Heart left ventricle (tissue), 16 donors: ENCODE results near the gene MARVELD2. TPM values are rescaled to one million over a fixed set of nuclear protein-coding genes. Genes with fewer than 3 reads are reported as not detected.
"Not testable (repeated sequence)": the region's sequence is repeated elsewhere in the genome, so short reads cannot be mapped to it uniquely, and the experiment has no call there.

Experiments
- ATAC-seq, 4 donors: fragments of 200-7000 bp; cut with Tn5 transposase; one replicate each; pipeline ENCODE4 v1.9.1; 2020 to 2022; ENCODE audit warnings: moderate library complexity in 4 of 4, mild to moderate bottlenecking in 3 of 4, moderate number of reproducible peaks in 1 of 4
- DNase-seq, 5 donors: peaks; one replicate each; pipeline ENCODE4 v3.0.0-alpha.2; 2020
- H3K27ac ChIP-seq, 12 donors: fragments of 200-600 bp; sonication (generic) in 4 of 12; one replicate each; pipeline versions ENCODE4 v1.5.0 to v1.8.0; 2016 to 2022; ENCODE audit warnings: mild to moderate bottlenecking in 2 of 12
- H3K27me3 ChIP-seq, 9 donors: fragments of 200-600 bp; sonication (generic) in 2 of 9; one replicate each; pipeline versions ENCODE4 v1.5.1 to v1.8.0; 2016 to 2022; ENCODE audit warnings: mild to moderate bottlenecking in 3 of 9
- H3K36me3 ChIP-seq, 9 donors: fragments of 200-600 bp; sonication (generic) in 2 of 9; one replicate each; pipeline versions ENCODE4 v1.5.0 to v1.8.0; 2018 to 2022; ENCODE audit warnings: mild to moderate bottlenecking in 2 of 9
- H3K4me1 ChIP-seq, 12 donors: fragments of 200-600 bp; sonication (generic) in 4 of 12; one replicate each; pipeline versions ENCODE4 v1.5.0 to v1.8.0; 2016 to 2022; ENCODE audit warnings: mild to moderate bottlenecking in 3 of 12
- H3K4me3 ChIP-seq, 12 donors: fragments of 200-600 bp; sonication (generic) in 4 of 12; one replicate each; pipeline versions ENCODE4 v1.5.0 to v1.8.0; 2017 to 2022; ENCODE audit warnings: mild to moderate bottlenecking in 9 of 12, moderate library complexity in 4 of 12
- H3K9me3 ChIP-seq, 12 donors: fragments of 200-600 bp; sonication (generic) in 4 of 12; one replicate each; pipeline versions ENCODE4 v1.5.0 to v1.8.0; 2016 to 2022; ENCODE audit warnings: mild to moderate bottlenecking in 1 of 12
- POLR2A ChIP-seq, 2 donors: fragments of 450-650 bp; IDR thresholded peaks; one replicate each; pipeline ENCODE4 v1.6.1; 2017; ENCODE audit warnings: antibody characterized with exemption in 2 of 2, mild to moderate bottlenecking in 2 of 2, moderate library complexity in 2 of 2
- WGBS, 4 donors: extraction: QIAGEN DNeasy Blood & Tissue Kit in 2 of 4; methylation state at CpG; one replicate each; pipeline versions ENCODE4 v1.1.5 to v1.1.7; 2013 to 2018; 5-methylcytosine and 5-hydroxymethylcytosine counted together
- intact Hi-C, 10 donors: fragments of 100-400 bp; cut with DNase I; formaldehyde crosslinking; loops; one replicate each; pipeline versions ENCODE4 v1.11.1 to v1.14.2; 2022
- polyA plus RNA-seq, 2 donors: library from polyadenylated mRNA; stranded (reverse); fragments of 200-250 nt; gene quantifications; one replicate each; pipeline ENCODE4 v1.2.3, GENCODE V29; 2013
- total RNA-seq, 9 donors: library from RNA; depleted of rRNA in 2 of 9; stranded (reverse); fragments of >200 nt in 2 of 9; fragmentation: NEBNext Ultra II Directional in 3 of 9; extraction: Animal tissue kit (Norgen Biotek cat#: 25700) in 3 of 9; gene quantifications; one replicate each; pipeline versions ENCODE4 v1.1.0 to v1.2.4, GENCODE V29; 2016 to 2023
- TF ChIP-seq, protein P1 (sequence below), 12 donors: fragments of 200-600 bp; sonication (generic) in 4 of 12; IDR thresholded peaks; one replicate each; pipeline versions ENCODE4 v1.5.0 to v1.8.0; 2018 to 2022; ENCODE audit warnings: antibody characterized with exemption in 12 of 12, mild to moderate bottlenecking in 5 of 12
- donor health status: ischemic (EF 13 %, LVEDD 7.1; RV severe dilation, severe dysfunction).
- donor health status: healthy with polysubstance abuse.
- donor health status: DM: no; HTN: yes; CAD: no.
- donor health status: DM: no; HTN: no; CAD: no.
- donor health status: ischemic (EF 25% LVEDD 6.9; RV normal size, moderate dysfunction).
- donor health status: ischemic (EF 25% LVEDD 5.7; RV mildly dilated, moderate dysfunction).
- donor health status: healthy.
- donor health status: DM: yes; HTN: yes; CAD: no.
- donor health status: ischemic (EF 35%, LVEDD 5.7; RV mildly dilated, moderate dysfunction).
- donor health status: nonischemic (EF 11% LVEDD 7.7; RV severe dilation, severe dysfunction).
- donor health status: DM: yes; HTN: yes; CAD: no.
- donor health status: PGD.
- donor health status: ischemic (EF 29% LVEDD 5.4; RV normal size, mild dysfunction).
- donor health status: nonischemic (EF 23%, LVEDD 6.1; RV moderate dilation, normal function).

The MARVELD2 gene
- total and polyA plus RNA-seq, 11 donors, result 0.27 to 3.8 (median 1.5) TPM

GRCh38 chr5:69451941-69452647, 37.2 kb downstream of the MARVELD2 start:
- Histone ChIP-seq H3K9me3 (no peaks in the 10 kb centered on the region), H3K36me3 (no peaks in the 10 kb centered on the region), H3K4me3 (no peak overlapping the region), H3K27ac (no peak overlapping the region), H3K4me1 (no peaks in the 10 kb centered on the region), H3K27me3 (no peaks in the 10 kb centered on the region)
- DNase-seq, result no peak
- WGBS, 4 donors, result 80 to 85% (median 82%) methylated on average over 4 of the region's 4 CpGs
- intact Hi-C loops, result loop anchor here in 1 of 10 donors (10.0 kb wide), 1 partner anchor 63 kb away; no protein-coding TSS in a partner anchor
- no peak for ATAC-seq
- TF ChIP-seq, protein P1, sequence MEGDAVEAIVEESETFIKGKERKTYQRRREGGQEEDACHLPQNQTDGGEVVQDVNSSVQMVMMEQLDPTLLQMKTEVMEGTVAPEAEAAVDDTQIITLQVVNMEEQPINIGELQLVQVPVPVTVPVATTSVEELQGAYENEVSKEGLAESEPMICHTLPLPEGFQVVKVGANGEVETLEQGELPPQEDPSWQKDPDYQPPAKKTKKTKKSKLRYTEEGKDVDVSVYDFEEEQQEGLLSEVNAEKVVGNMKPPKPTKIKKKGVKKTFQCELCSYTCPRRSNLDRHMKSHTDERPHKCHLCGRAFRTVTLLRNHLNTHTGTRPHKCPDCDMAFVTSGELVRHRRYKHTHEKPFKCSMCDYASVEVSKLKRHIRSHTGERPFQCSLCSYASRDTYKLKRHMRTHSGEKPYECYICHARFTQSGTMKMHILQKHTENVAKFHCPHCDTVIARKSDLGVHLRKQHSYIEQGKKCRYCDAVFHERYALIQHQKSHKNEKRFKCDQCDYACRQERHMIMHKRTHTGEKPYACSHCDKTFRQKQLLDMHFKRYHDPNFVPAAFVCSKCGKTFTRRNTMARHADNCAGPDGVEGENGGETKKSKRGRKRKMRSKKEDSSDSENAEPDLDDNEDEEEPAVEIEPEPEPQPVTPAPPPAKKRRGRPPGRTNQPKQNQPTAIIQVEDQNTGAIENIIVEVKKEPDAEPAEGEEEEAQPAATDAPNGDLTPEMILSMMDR (IDR thresholded peaks at IDR 0.05), result no peak
- no peak for TF ChIP-seq POLR2A (IDR thresholded peaks at IDR 0.05)

DNA sequence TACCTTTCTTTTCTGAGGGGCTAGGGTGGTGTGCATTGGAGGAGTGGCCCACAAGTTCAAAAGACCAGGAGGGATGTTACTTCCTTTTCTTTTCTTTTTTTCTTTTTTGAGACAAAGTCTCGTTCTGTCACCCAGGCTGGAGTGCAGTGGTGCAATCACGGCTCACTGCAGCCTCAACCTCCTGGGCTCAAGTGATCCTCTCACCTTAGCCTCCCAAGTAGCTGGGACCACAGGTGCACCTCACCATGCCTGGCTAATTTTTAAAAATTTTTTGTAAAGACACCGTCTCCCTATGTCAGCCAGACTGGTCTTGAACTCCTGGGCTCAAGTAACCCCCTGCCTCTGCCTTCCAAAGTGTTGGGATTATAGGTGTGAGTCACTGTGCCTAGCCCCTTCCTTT, 38.6 kb downstream of the MARVELD2 start:
- 83 to 92% (median 91%) methylated on average over 3 of the region's 3 CpGs for WGBS, 4 donors
- H3K4me3 ChIP-seq, H3K4me1 ChIP-seq, H3K27ac ChIP-seq, DNase-seq, H3K9me3 ChIP-seq, H3K36me3 ChIP-seq, H3K27me3 ChIP-seq, ATAC-seq: not testable (repeated sequence)
- intact Hi-C loops, result loop anchor here in 1 of 10 donors (10.0 kb wide), 1 partner anchor 61 kb away; no protein-coding TSS in a partner anchor

DNA sequence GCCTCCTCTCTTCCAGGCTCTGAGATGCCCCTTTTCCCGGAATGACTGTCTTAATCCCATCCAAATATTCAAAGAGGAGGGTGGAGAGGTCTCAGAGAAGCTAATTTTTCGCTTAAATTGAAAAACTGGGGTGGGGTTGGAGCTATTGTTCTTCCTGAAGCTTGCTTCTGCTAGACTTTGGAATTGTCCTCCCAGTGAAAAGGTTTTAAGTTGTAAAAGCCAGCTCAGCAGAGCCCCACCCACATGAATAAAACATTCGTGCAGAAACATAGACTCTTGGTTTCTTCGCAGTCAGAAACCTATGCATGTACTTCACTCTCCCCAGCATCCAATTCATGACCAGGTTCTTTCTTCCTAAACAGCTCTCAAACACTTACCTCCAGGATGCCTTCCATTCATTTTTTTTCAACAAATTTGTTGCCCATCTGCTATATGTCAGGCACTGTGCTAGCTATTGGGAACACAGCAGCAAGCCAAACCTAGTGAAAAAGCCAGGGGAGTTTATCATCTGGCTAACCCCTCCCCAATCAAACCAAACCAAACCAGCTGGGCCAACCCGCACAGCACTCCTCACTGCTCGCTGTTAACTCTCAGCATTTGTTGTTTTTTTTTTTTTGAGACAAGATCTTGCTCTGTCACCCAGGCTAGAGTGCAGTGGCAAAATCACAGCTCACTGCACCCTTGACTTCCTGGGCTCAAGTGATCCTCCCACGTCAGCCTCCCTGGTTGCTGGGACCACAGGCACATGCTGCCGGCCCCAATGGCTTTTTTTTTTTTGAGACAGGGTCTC, 39.7 kb downstream of the MARVELD2 start:
- TF ChIP-seq, protein P1 (IDR thresholded peaks at IDR 0.05), result no peak
- TF ChIP-seq POLR2A (IDR thresholded peaks at IDR 0.05), result no peak
- Histone ChIP-seq H3K27ac (no peak overlapping the region), H3K4me1 (no peaks in the 10 kb centered on the region), H3K36me3 (no peaks in the 10 kb centered on the region), H3K27me3 (no peaks in the 10 kb centered on the region), H3K4me3 (no peak overlapping the region), H3K9me3 (no peaks in the 10 kb centered on the region)
- intact Hi-C loops, result loop anchor here in 1 of 10 donors (10.0 kb wide), 1 partner anchor 60 kb away; no protein-coding TSS in a partner anchor
- WGBS, 4 donors, result 68 to 74% (median 74%) methylated on average over 8 of the region's 8 CpGs
- DNase-seq, result no peak
- no peak for ATAC-seq

GRCh38 chr5:69455428-69455988, 40.6 kb downstream of the MARVELD2 start:
- WGBS, 4 donors, result 81 to 90% (median 87%) methylated on average over 7 of the region's 7 CpGs
- not testable (repeated sequence) for H3K4me1 ChIP-seq, ATAC-seq, H3K36me3 ChIP-seq, H3K4me3 ChIP-seq, H3K27me3 ChIP-seq, H3K9me3 ChIP-seq, H3K27ac ChIP-seq, DNase-seq
- intact Hi-C loops, result loop anchor here in 1 of 10 donors (10.0 kb wide), 1 partner anchor 59 kb away; no protein-coding TSS in a partner anchor

DNA sequence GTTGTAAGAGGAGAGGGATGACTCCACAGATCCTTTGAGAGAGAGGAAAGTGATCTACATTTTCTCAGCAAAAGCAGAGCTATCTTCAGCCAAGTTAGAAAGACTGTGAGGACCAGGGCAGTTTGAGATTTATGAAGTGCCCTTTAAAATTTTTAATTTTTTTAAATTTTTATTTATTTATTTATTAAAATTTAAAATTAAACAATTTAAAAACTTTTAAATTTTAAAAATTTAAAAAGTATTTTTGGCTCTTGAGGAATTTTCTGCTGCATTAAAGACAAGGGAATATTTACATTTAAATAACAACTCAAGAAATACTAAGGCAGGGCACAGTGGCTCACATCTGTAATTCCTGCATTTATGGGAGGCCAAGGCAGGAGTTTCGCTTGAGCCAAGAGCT, 47.3 kb downstream of the MARVELD2 start:
- Histone ChIP-seq H3K4me1 (no peaks in the 10 kb centered on the region), H3K36me3 (no peaks in the 10 kb centered on the region), H3K4me3 (no peak overlapping the region), H3K27ac (no peak overlapping the region), H3K9me3 (no peaks in the 10 kb centered on the region), H3K27me3 (no peaks in the 10 kb centered on the region)
- no peak for DNase-seq
- intact Hi-C loops, result no loop called here
- TF ChIP-seq POLR2A (IDR thresholded peaks at IDR 0.05), result no peak
- TF ChIP-seq, protein P1 (IDR thresholded peaks at IDR 0.05), result no peak
- 93 to 100% (median 96%) methylated on average over 1 of the region's 1 CpG for WGBS, 4 donors
- no peak for ATAC-seq

GRCh38 chr5:69466375-69466774, 51.5 kb downstream of the MARVELD2 start:
- ATAC-seq, DNase-seq, H3K27me3 ChIP-seq, H3K4me3 ChIP-seq, intact Hi-C loops, H3K9me3 ChIP-seq, H3K27ac ChIP-seq, H3K36me3 ChIP-seq, H3K4me1 ChIP-seq: not testable (repeated sequence)
- WGBS, 4 donors, result 75 to 89% (median 87%) methylated on average over 3 of the region's 3 CpGs
